Measurements from ENCODE around the gene ARSI. TPM values are rescaled to one million over a fixed set of nuclear protein-coding genes. Genes with fewer than 3 reads are reported as not detected.

The ARSI gene
- total and polyA plus RNA-seq, 2 donors (not counting 3 experiments of a cell fraction or from before 2014, with no cell fraction given), result 0.17 to 0.20 TPM

DNA sequence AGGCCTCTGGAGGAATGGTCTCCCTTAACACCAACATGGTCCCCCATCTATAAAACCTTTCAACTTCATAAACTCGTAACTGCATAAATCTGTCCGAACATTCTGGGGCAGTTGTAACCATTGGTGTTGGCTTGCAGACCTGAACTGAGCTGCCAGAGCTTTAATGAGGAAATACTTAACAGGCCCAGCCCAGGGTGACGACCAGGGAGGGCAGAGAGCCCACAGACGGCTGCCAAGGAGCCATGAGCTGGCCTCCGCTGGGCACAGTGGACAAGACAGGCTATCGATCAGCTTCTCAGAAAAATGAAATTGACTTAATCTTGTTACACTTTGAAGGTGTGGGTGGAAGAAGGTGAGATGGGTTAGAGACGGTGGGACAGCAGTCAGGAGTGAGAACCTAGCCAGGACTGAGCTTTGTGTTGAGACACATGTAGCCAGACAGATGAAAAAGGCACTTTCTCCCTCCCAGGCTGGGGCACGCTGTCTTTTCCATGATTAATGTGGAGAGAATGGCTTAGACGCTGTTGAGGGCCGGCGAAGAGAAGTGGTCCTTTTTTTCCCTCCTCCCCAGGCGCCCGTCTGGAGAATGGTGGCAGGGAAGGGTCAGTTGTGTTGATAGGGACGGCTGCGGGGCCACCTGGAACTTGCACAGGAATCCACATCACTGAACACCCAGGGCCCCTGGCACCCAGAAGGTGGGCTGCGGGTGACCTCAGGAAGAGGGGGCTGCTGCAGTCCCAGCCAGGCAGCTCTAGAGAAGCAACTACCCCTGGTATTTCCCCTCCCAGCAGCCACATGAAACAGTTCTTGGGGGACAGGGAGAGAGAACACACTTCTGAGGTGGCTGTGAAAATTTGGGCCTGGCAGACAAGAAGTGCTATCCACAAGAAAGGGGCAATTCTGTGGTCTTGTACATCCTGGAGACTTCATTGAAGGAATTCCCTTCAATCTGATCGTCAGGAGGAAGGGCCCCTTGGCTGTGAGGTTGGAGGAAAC, 27.5 kb upstream of the ARSI start:
- ChIA-PET CTCF (no interaction called here), POLR2A (no interaction called here)
- BruUV-seq (replicated peaks), result no TSS peak
- H3K79me2 ChIP-seq (ENCODE audit: control insufficient read depth, insufficient read depth, low read length), result no peaks in the 10 kb centered on the region
- no peaks in the 10 kb centered on the region for H3K9me1 ChIP-seq (replicated peaks; ENCODE audit: control insufficient read depth, extremely low read depth, insufficient read depth, low read length)
- no peak overlapping the region for H3K9ac ChIP-seq (replicated peaks; ENCODE audit: extremely low read depth, insufficient read depth, low read length)
- H3K36me3 ChIP-seq (ENCODE audit: control insufficient read depth in 2 of 2, extremely low read depth in 1 of 2, insufficient read depth in 2 of 2, low read length in 2 of 2), result no peaks in the 10 kb centered on the region
- no peak overlapping the region for H3K27ac ChIP-seq (ENCODE audit: insufficient read depth, low read depth, low read length)
- TF ChIP-seq GATA2 (IDR thresholded peaks at IDR 0.05; ENCODE audit: insufficient read depth, insufficient read length, low read depth, low read length) (no peak), POLR2AphosphoS5 (IDR thresholded peaks at IDR 0.05; ENCODE audit: insufficient read depth, low read depth, low read length) (no peak), JUN (IDR thresholded peaks at IDR 0.05; ENCODE audit: borderline replicate concordance, insufficient read depth, insufficient read length, low read depth) (no peak), FOS (IDR thresholded peaks at IDR 0.05; ENCODE audit: borderline replicate concordance, insufficient read depth, low read length) (no peak), POLR2A (IDR thresholded peaks at IDR 0.05; ENCODE audit: low read depth, low read length) (no peak), MYC (IDR thresholded peaks at IDR 0.05; ENCODE audit: low read depth, low read length) (no peak), EZH2 (IDR thresholded peaks at IDR 0.05; ENCODE audit: borderline replicate concordance, low read depth, low read length, severe bottlenecking) (no peak)
- TF ChIP-seq, protein P1, sequence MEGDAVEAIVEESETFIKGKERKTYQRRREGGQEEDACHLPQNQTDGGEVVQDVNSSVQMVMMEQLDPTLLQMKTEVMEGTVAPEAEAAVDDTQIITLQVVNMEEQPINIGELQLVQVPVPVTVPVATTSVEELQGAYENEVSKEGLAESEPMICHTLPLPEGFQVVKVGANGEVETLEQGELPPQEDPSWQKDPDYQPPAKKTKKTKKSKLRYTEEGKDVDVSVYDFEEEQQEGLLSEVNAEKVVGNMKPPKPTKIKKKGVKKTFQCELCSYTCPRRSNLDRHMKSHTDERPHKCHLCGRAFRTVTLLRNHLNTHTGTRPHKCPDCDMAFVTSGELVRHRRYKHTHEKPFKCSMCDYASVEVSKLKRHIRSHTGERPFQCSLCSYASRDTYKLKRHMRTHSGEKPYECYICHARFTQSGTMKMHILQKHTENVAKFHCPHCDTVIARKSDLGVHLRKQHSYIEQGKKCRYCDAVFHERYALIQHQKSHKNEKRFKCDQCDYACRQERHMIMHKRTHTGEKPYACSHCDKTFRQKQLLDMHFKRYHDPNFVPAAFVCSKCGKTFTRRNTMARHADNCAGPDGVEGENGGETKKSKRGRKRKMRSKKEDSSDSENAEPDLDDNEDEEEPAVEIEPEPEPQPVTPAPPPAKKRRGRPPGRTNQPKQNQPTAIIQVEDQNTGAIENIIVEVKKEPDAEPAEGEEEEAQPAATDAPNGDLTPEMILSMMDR (IDR thresholded peaks at IDR 0.05; ENCODE audit: extremely low read depth in 1 of 2, insufficient read depth in 1 of 2, low read depth in 1 of 2, low read length in 2 of 2), result no peak
- TF ChIP-seq, protein P2, sequence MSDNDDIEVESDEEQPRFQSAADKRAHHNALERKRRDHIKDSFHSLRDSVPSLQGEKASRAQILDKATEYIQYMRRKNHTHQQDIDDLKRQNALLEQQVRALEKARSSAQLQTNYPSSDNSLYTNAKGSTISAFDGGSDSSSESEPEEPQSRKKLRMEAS (IDR thresholded peaks at IDR 0.05; ENCODE audit: insufficient read depth, insufficient read length), result no peak
- no peaks in the 10 kb centered on the region for H3K4me1 ChIP-seq (ENCODE audit: control insufficient read depth, extremely low read depth, insufficient read depth, low read length)
- H3K4me3 ChIP-seq (replicated peaks in 1 of 3; ENCODE audit: insufficient read depth in 1 of 3, low read depth in 1 of 3, low read length in 3 of 3), result no peak overlapping the region
- H3K27me3 ChIP-seq (ENCODE audit: control insufficient read depth in 2 of 2, insufficient read depth in 2 of 2, low read length in 2 of 2), result peaks cover 2 to 6% of the 10 kb centered on the region in 2 experiments
- no peaks in the 10 kb centered on the region for H4K20me1 ChIP-seq (replicated peaks; ENCODE audit: control insufficient read depth, extremely low read depth, insufficient read depth, low read length)
- no peak overlapping the region for H3K4me2 ChIP-seq (ENCODE audit: insufficient read depth, low read length)
- DNase-seq (ENCODE audit: low read depth, low spot score) (no peak), FAIRE-seq (no peak)
- intact Hi-C loops (cut with micrococcal nuclease) (no loop called here), dilution Hi-C loops (cut with MboI; ENCODE audit: extremely low pct_ligation_motif_present, low sequenced_read_pairs) (no loop called here)
- H2AFZ ChIP-seq (ENCODE audit: low read depth, low read length), result no peak overlapping the region
- no peaks in the 10 kb centered on the region for H3K9me3 ChIP-seq (replicated peaks; ENCODE audit: control insufficient read depth, insufficient read depth, low read length)

Data from endothelial cell of umbilical vein (primary cell).